Stimulated activated naive CD8-positive, alpha-beta T cell treated with anti-CD3 and anti-CD28 coated beads, Interleukin-15, Interleukin-2, amounts not matched to agents 100 U/mL and 50 U/mL, for 24 hours (primary cell): ENCODE results near the gene AKT1S1.

Experiments used
- ATAC-seq: fragments of 150-1000 bp; cut with Tn5 transposase; one replicate; pipeline ENCODE4 v1.10.0; 2021
- DNase-seq: peaks from one replicate; pipeline ENCODE4 v3.0.0; 2021

The AKT1S1 gene

GRCh38 chr19:49866933-49867782 is 10.0 kb downstream of the AKT1S1 start, which contains the start of gene PNKP:
PNKP (minus strand) TSS chr19:49867576; CDS start chr19:49867204, 372 bp downstream.
- peak; percentile 86 for DNase-seq
- ATAC-seq = peak; percentile 54

- ATAC-seq = no peak
Measured at GRCh38 chr19:49864890-49865289, 12.3 kb downstream of the AKT1S1 start.

GRCh38 chr19:49863935-49864320 is 13.2 kb downstream of the AKT1S1 start:
- no peak for DNase-seq
- ATAC-seq = no peak

More at GRCh38 chr19:49864890-49865289, 12.3 kb downstream of the AKT1S1 start:
- no peak for DNase-seq

GRCh38 chr19:49863254-49863934 is 13.8 kb downstream of the AKT1S1 start:
- DNase-seq (no peak), ATAC-seq (no peak)

- ATAC-seq = no peak
Measured at GRCh38 chr19:49862391-49863253, 14.5 kb downstream of the AKT1S1 start.

GRCh38 chr19:49861541-49862378 is 15.4 kb downstream of the AKT1S1 start:
- DNase-seq (no peak), ATAC-seq (no peak)

More at GRCh38 chr19:49862391-49863253, 14.5 kb downstream of the AKT1S1 start:
- DNase-seq = peak; percentile 48

GRCh38 chr19:49861107-49861506 is 16.0 kb downstream of the AKT1S1 start:
- DNase-seq = no peak
- ATAC-seq = no peak

- no peak for DNase-seq
- ATAC-seq = no peak
Measured at GRCh38 chr19:49860336-49861102, 16.6 kb downstream of the AKT1S1 start.

GRCh38 chr19:49859682-49860335 is 17.3 kb downstream of the AKT1S1 start:
- DNase-seq (no peak), ATAC-seq (no peak)

- no peak for DNase-seq
- ATAC-seq = no peak
Measured at GRCh38 chr19:49858088-49858985, 18.8 kb downstream of the AKT1S1 start.

GRCh38 chr19:49857838-49858087 is 19.4 kb downstream of the AKT1S1 start:
- DNase-seq (no peak), ATAC-seq (no peak)

- DNase-seq (no peak), ATAC-seq (no peak)
Measured at GRCh38 chr19:49857061-49857837, 19.9 kb downstream of the AKT1S1 start.

- ATAC-seq (no peak), DNase-seq (no peak)
Measured at GRCh38 chr19:49856574-49857021, 20.6 kb downstream of the AKT1S1 start.

GRCh38 chr19:49855676-49856573 is 21.2 kb downstream of the AKT1S1 start:
- ATAC-seq = no peak

GRCh38 chr19:49855277-49855675 is 21.9 kb downstream of the AKT1S1 start:
- DNase-seq = no peak
- ATAC-seq = no peak

More at GRCh38 chr19:49855676-49856573, 21.2 kb downstream of the AKT1S1 start:
- no peak for DNase-seq

GRCh38 chr19:49854378-49855263 is 22.5 kb downstream of the AKT1S1 start:
- ATAC-seq (no peak), DNase-seq (no peak)
